Measurements from ENCODE around the gene NOL7.

NOL7 gene

GRCh38 chr6:13572951-13573654 is 42.0 kb upstream of the NOL7 start:
- no peak for TF ChIP-seq ZNF8 (CRISPR knock-in tag; IDR thresholded peaks at IDR 0.05)
- no peak for TF ChIP-seq ARNTL (CRISPR knock-in tag; IDR thresholded peaks at IDR 0.05; ENCODE audit: borderline replicate concordance, low read depth)
- TF ChIP-seq GLIS3 (CRISPR knock-in tag; IDR thresholded peaks at IDR 0.05): no peak
- TF ChIP-seq RARB (CRISPR knock-in tag; IDR thresholded peaks at IDR 0.05): no peak
- TF ChIP-seq ZNF70 (CRISPR knock-in tag; IDR thresholded peaks at IDR 0.05): no peak
- TF ChIP-seq BACH2 (CRISPR knock-in tag; IDR thresholded peaks at IDR 0.05; ENCODE audit: borderline replicate concordance): no peak
- TF ChIP-seq ZFP30 (CRISPR knock-in tag; IDR thresholded peaks at IDR 0.05): no peak
- no peak for TF ChIP-seq TCF4 (CRISPR knock-in tag; IDR thresholded peaks at IDR 0.05; ENCODE audit: borderline replicate concordance)
- TF ChIP-seq PATZ1 (CRISPR knock-in tag; IDR thresholded peaks at IDR 0.05; ENCODE audit: borderline replicate concordance): no peak
- TF ChIP-seq TOX (CRISPR knock-in tag; IDR thresholded peaks at IDR 0.05; ENCODE audit: borderline replicate concordance): no peak
- TF ChIP-seq TSHZ2 (CRISPR knock-in tag; IDR thresholded peaks at IDR 0.05): no peak
- TF ChIP-seq ESRRG (CRISPR knock-in tag; IDR thresholded peaks at IDR 0.05): no peak
- no peak for TF ChIP-seq CSRNP3 (CRISPR knock-in tag; IDR thresholded peaks at IDR 0.05)
- ATAC-seq: no peak

- ATAC-seq: no peak
- no peak for TF ChIP-seq TSHZ2 (CRISPR knock-in tag; IDR thresholded peaks at IDR 0.05)
- no peak for TF ChIP-seq GLIS3 (CRISPR knock-in tag; IDR thresholded peaks at IDR 0.05)
- TF ChIP-seq RARB (CRISPR knock-in tag; IDR thresholded peaks at IDR 0.05): no peak
- no peak for TF ChIP-seq ZNF70 (CRISPR knock-in tag; IDR thresholded peaks at IDR 0.05)
- TF ChIP-seq BACH2 (CRISPR knock-in tag; IDR thresholded peaks at IDR 0.05; ENCODE audit: borderline replicate concordance): no peak
- no peak for TF ChIP-seq ZC3H10 (CRISPR knock-in tag; IDR thresholded peaks at IDR 0.05)
- TF ChIP-seq OSR1 (CRISPR knock-in tag; IDR thresholded peaks at IDR 0.05): no peak
- no peak for TF ChIP-seq TOX (CRISPR knock-in tag; IDR thresholded peaks at IDR 0.05; ENCODE audit: borderline replicate concordance)
- TF ChIP-seq ARNTL (CRISPR knock-in tag; IDR thresholded peaks at IDR 0.05; ENCODE audit: borderline replicate concordance, low read depth): no peak
- no peak for TF ChIP-seq CREB5 (CRISPR knock-in tag; IDR thresholded peaks at IDR 0.05; ENCODE audit: low read depth)
- no peak for TF ChIP-seq PPARA (CRISPR knock-in tag; IDR thresholded peaks at IDR 0.05; ENCODE audit: borderline replicate concordance)
- no peak for TF ChIP-seq ZFP30 (CRISPR knock-in tag; IDR thresholded peaks at IDR 0.05)
- no peak for TF ChIP-seq SNAI2 (CRISPR knock-in tag; IDR thresholded peaks at IDR 0.05)
- no peak for TF ChIP-seq CSDC2 (CRISPR knock-in tag; IDR thresholded peaks at IDR 0.05)
- TF ChIP-seq ZNF8 (CRISPR knock-in tag; IDR thresholded peaks at IDR 0.05): no peak
- no peak for TF ChIP-seq PATZ1 (CRISPR knock-in tag; IDR thresholded peaks at IDR 0.05; ENCODE audit: borderline replicate concordance)
Observed at GRCh38 chr6:13573669-13574110, 41.4 kb upstream of the NOL7 start.

Measured in SK-N-SH treated with all-trans-retinoic acid at 6 μM for 48 hours (cell line).